ENCODE results near the gene PELI1.

- no peak for TF ChIP-seq CTCF (IDR thresholded peaks at IDR 0.05)
- TF ChIP-seq POLR2A (IDR thresholded peaks at IDR 0.05), result no peak
These were observed 32.2 kb downstream of the PELI1 start for GRCh38 chr2:64112016-64112415.
